HG02870 (cell line): ENCODE data around the gene TANC1.

Source experiments
- ATAC-seq: cut with Tn5 transposase; IDR thresholded peaks from one replicate; pipeline ENCODE4 v1.9.1; 2021; ENCODE audit warnings: mild to moderate bottlenecking, moderate library complexity; ENCODE audit not compliant: unreplicated experiment

Gene TANC1

GRCh38 chr2:158993721-158994587 lies 25.5 kb downstream of the TANC1 start:
- no peak for ATAC-seq

DNA sequence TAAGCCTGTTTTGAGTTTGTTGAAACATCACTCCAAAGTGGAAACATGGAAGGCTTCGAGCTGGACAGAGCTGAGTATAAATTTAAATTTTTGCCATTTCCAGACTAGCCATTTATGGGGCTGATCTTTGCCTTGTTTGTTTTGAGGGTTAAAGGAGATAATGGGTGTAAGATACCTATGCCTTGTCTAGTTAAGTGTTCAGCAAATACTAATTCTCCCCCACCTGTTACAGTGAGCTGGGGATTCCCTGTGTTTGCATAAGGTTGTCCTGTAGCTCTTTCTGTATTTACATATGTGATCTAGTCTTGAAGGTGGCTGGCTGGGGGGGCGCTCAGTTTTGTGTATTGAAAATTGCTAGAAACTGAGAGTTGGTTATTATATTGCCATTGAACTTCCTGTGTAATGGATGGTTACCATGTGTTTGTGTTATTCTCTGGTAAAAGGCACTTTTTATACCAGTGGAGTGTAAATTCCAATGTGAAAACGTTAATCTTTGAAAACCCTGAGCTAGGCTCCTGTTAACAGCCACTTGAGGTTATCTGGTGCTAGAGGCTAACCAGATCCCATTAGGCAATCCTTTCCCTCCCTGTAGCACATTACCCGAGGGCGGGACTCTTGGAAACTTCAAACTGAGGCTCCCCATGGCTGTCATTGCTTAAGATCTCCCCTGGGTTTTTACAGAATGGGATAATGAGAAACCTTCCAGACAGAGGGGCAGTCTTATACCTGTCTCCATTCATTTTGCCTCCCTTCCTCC lies 26.7 kb downstream of the TANC1 start:
- ATAC-seq, result no peak

GRCh38 chr2:158995677-158996049 lies 27.2 kb downstream of the TANC1 start:
- no peak for ATAC-seq

DNA sequence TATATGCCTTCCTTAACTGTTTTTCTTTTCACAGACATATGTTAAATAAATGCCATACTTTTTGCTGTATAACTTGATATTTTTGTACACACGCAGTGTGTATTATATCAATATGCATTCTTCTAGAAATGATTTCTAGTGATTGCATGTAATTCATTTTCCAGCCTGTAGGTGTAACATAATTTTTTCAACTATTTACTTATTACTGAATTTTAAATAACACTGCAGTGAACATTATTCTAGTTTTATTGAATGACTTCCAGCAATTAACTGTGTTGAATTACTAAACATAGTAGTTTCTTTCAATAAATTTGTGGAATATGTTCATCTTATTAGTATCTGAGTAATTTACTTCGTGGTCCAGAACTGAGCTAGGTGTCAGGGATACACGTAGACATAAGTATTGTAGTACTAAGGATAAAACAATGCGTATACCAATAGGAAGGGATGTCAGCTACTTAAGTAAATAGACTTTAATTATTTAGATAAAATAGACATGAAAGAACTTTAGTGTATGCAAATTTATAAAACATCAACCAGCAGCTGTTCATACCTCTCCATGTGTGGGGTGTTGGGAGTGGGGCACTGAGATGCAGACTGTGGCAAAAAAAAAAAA lies 28.0 kb downstream of the TANC1 start:
- no peak for ATAC-seq

- no peak for ATAC-seq
These were observed 28.8 kb downstream of the TANC1 start for GRCh38 chr2:158997037-158997790.

GRCh38 chr2:158998551-158999248 lies 30.3 kb downstream of the TANC1 start:
- no peak for ATAC-seq

DNA sequence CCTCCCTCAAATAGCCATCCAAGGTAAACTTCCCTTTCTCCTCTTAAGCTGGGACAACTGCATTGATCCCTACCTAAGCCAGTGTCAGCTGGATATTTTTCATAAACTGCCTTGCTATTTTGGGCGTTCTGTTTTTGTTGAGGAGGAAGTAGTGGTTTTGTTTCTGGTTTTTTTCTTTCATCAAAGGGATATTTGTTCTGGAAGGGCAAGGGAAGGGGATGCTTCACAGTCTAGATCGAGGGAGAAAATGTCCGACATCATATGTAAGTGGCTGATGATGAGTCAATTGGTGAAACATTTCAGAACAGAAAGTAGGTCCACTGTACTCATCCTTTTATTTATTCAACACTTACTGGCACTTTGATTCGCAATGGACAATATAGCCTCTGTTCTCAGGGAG lies 31.0 kb downstream of the TANC1 start:
- ATAC-seq, result no peak

- no peak for ATAC-seq
These were observed 31.6 kb downstream of the TANC1 start for GRCh38 chr2:159000072-159000471.

DNA sequence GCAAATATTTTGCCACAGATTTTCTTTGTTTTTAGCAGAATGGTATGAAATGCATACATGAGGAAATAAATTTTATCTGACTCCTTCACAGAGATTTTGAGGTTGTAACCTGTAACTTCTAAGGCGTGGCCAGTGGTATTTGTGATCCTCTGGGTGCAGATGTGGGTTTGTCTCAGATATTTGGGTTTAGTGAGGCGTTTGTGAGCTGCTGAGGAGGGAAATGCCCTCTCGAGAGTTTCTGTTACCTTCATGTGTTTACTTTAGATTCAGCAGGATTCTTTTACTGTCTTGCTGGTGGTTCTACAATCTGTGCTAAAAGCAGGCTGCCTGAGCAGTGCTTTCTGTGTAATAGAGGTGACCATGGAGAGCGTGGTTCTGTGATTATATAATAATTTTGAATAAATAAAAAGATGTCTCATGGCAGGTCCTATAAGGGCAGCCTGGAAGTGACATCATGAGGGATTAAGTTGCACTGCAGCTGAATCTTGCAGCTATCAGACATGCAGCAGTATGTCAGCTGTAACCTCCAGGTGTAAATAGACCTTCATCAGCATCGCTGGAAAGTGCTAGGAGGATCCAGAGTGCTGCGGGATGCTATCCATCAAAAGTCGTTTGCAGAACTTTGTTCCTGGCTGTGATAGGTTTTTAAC lies 34.1 kb downstream of the TANC1 start:
- no peak for ATAC-seq

DNA sequence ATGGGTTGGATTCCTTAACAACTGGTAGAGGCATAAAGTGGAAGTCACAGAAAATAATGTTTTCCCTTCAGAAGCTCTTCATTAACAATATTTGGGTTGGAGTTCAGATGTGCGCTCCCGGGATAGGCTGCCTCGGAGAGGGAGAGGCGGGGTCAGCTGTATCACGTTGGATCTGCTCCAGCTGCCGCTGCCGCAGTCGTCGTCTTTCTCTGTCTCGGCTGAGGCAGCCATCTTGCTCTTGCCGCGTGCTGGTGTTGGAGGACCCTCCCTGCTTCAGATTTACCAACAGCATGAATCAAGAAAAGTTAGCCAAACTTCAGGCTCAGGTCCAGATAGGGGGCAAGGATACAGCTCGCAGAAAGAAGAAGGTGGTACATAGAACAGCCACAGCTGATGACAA lies 35.1 kb downstream of the TANC1 start:
- no peak for ATAC-seq

GRCh38 chr2:159004849-159005248 lies 36.4 kb downstream of the TANC1 start:
- ATAC-seq, result no peak

GRCh38 chr2:159009940-159010339 lies 41.5 kb downstream of the TANC1 start:
- no peak for ATAC-seq

DNA sequence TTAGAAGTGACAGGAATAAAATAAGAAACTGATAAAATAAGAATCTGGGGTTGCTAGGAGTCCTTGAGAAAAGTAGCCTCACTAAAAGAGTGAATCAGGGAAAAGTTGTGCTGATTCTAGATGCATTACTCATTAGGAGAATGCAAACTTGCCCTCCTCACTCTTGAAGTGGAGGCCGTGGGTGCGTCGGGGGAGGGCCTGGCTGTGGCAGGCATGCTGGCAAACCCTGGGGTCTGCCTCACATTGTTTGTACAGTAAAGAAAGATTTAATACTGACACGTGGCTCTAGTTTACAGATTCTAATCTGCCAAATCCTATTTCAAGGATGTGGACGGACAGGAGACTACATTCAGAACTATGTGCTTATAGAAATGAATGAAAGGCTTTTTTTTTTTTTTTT lies 41.9 kb downstream of the TANC1 start:
- no peak for ATAC-seq

- ATAC-seq, result no peak
These were observed 42.5 kb downstream of the TANC1 start for GRCh38 chr2:159010963-159011362.

DNA sequence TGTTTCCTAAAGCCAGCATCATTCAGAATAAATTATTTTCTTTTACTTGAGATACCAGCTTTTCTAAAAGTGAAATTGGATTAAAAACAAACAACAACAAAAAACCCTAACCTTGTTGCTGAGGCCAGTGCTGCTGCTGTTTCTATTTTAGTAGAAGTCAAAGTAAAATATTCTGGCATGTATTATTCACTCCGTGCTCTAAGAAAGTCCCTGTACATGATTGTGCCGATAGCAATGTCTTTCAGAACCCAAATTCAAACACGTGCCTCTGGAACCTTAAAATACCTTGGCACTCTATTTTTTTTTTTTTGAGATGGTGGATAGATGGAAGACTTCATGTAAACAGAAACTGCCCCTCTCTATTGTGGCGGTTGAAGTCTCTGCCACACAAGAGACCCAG lies 43.7 kb downstream of the TANC1 start:
- no peak for ATAC-seq

DNA sequence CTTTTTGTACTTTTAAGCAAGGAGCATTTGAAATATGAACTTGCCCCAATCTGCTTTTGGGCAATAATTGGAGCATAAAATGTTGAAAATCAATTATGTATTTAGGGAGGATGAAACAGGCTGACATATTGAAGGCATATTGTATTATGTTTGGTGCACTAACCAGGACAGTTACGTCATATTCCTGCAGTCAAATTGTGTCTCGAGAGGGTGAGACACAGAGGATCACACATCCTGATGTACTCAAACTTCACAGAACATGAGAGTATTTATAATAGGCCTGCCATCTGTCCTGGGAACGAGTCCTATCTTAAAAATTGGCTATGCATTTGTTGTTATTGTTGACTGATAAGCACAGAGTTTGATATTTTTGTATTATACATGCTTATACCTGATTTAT lies 44.7 kb downstream of the TANC1 start:
- no peak for ATAC-seq

- no peak for ATAC-seq
These were observed 46.7 kb downstream of the TANC1 start for GRCh38 chr2:159015174-159015573.

DNA sequence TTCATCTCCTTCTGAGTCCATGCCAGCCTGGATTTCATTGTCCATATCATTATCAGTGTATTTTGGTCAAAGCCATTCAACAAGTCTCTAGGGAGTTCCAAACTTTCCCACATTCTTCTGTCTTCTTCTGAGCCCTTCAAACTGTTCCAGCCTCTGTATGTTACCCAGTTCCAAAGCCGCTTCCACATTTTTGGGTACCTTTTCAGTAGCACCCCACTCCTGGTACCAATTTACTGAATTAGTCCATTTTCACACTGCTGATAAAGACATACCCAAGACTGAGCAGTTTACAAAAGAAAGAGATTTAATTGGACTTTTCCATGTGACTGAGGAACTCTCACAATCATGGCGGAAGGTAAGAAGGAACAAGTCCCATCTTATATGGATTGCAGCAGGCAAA lies 47.4 kb downstream of the TANC1 start:
- ATAC-seq, result no peak

- no peak for ATAC-seq
These were observed 49.4 kb downstream of the TANC1 start for GRCh38 chr2:159017837-159018236.

DNA sequence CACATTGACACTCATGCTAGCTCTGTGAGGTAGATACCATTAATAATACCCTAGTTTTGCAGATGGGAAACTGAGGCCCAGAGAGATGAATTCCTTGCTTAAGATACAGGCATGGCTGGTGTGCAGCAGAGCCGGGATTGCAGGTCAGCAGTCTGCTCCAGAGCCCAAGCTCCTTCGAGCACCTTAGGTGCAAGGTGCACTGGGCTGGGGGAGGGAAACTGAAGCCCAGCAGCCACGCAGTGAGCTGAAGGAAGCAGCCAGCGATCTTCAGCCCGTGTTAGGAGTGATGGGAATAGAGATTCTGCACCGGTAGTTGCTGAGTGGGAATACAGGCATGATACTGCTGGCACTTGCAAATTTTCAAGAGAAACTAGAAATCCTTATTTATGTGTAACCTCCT lies 50.6 kb downstream of the TANC1 start:
- no peak for ATAC-seq
